ENCODE data around the gene MAPK13. TPM values are rescaled to one million over a fixed set of nuclear protein-coding genes. Genes with fewer than 3 reads are reported as not detected.
A peak's percentile ranks its signal among the peaks of the same experiment; 100 is the strongest.

The MAPK13 gene
- total RNA-seq, 2 donors from 2014 or later: 14.6 to 16.0 TPM

DNA sequence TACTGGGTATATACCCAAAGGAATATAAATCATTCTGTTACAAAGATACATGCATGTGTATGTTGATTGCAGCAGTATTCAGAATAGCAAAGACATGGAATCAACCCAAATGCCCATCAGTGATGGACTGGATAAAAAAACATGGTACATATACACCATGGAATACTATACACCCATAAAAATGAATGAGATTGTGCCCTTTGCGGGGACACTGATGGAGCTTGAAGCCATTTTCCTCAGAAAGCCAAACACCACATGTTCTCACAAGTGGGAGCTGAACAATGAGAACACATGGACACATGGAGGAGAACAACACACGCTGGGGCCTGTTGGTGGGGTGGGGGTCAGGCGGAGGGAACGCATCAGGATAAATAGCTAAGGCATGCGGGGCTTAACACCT, 41.3 kb upstream of the MAPK13 start:
- TF ChIP-seq, protein P1, sequence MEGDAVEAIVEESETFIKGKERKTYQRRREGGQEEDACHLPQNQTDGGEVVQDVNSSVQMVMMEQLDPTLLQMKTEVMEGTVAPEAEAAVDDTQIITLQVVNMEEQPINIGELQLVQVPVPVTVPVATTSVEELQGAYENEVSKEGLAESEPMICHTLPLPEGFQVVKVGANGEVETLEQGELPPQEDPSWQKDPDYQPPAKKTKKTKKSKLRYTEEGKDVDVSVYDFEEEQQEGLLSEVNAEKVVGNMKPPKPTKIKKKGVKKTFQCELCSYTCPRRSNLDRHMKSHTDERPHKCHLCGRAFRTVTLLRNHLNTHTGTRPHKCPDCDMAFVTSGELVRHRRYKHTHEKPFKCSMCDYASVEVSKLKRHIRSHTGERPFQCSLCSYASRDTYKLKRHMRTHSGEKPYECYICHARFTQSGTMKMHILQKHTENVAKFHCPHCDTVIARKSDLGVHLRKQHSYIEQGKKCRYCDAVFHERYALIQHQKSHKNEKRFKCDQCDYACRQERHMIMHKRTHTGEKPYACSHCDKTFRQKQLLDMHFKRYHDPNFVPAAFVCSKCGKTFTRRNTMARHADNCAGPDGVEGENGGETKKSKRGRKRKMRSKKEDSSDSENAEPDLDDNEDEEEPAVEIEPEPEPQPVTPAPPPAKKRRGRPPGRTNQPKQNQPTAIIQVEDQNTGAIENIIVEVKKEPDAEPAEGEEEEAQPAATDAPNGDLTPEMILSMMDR (conservative IDR thresholded peaks at IDR 0.05): no peak
- no peaks in the 10 kb centered on the region for H3K4me1 ChIP-seq (ENCODE audit: control insufficient read depth, insufficient read depth, low read length)
- 77 to 91% methylated on average over 3 to 5 of the region's 5 CpGs for WGBS, 2 experiments (ENCODE audit: insufficient coverage in 1 of 2, insufficient read length in 1 of 2)
- H3K9ac ChIP-seq (ENCODE audit: extremely low read depth, low read length, poor library complexity, severe bottlenecking): no peak overlapping the region
- Mint-ChIP-seq H3K4me3 (no peak overlapping the region), H3K27me3 (ENCODE audit: insufficient read depth) (no peaks in the 10 kb centered on the region), H3K27ac (no peak overlapping the region), H3K4me1 (peaks cover 19% of the 10 kb centered on the region), H3K36me3 (ENCODE audit: low read depth) (peaks cover 32% of the 10 kb centered on the region), H3K9me3 (peaks cover 30% of the 10 kb centered on the region)
- no peaks in the 10 kb centered on the region for H3K27me3 ChIP-seq (ENCODE audit: control insufficient read depth, insufficient read depth, low read length, poor library complexity, severe bottlenecking)
- DNase-seq: no peak
- H3K9me3 ChIP-seq (ENCODE audit: control insufficient read depth, low read length): peaks cover 23% of the 10 kb centered on the region
- H3K27ac ChIP-seq (ENCODE audit: low read depth, low read length): no peak overlapping the region
- H3K4me3 ChIP-seq (ENCODE audit: low read length): no peak overlapping the region
- peaks cover 24% of the 10 kb centered on the region for H3K36me3 ChIP-seq (ENCODE audit: control insufficient read depth, insufficient read depth, low read length)

DNA sequence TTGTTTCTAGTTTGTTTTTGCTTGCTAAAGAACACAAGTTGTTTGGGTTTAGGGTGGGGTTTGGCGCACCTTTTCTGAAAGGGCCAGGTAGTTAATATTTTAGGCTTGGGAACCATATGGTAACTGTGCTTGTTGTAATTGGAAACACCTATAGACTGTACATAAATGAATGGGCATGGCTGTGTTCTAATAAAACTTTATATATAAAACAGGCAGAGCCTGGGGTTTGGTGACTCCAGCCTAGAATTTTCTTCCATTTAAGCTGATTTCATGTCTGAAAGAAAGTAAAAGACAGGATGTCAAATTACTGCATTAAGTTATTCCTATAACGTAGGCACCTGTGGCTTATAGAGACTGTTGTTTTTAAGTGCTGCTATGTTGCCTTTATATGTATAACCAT, 36.1 kb upstream of the MAPK13 start:
- no peaks in the 10 kb centered on the region for H3K27me3 ChIP-seq (ENCODE audit: control insufficient read depth, insufficient read depth, low read length, poor library complexity, severe bottlenecking)
- H3K27ac Mint-ChIP-seq: peak overlapping the region; percentile 35
- H3K9ac ChIP-seq (ENCODE audit: extremely low read depth, low read length, poor library complexity, severe bottlenecking): no peak overlapping the region
- TF ChIP-seq, protein P1 (conservative IDR thresholded peaks at IDR 0.05): no peak
- no peak overlapping the region for H3K4me3 Mint-ChIP-seq
- peaks cover 38% of the 10 kb centered on the region for H3K4me1 Mint-ChIP-seq
- H3K4me1 ChIP-seq (ENCODE audit: control insufficient read depth, insufficient read depth, low read length): peaks cover 6% of the 10 kb centered on the region
- peaks cover 25% of the 10 kb centered on the region for H3K36me3 ChIP-seq (ENCODE audit: control insufficient read depth, insufficient read depth, low read length)
- peaks cover 3% of the 10 kb centered on the region for H3K36me3 Mint-ChIP-seq (ENCODE audit: low read depth)
- H3K27ac ChIP-seq (ENCODE audit: low read depth, low read length): no peak overlapping the region
- no peaks in the 10 kb centered on the region for H3K9me3 ChIP-seq (ENCODE audit: control insufficient read depth, low read length)
- no peaks in the 10 kb centered on the region for H3K27me3 Mint-ChIP-seq (ENCODE audit: insufficient read depth)
- peaks cover under 1% of the 10 kb centered on the region for H3K9me3 Mint-ChIP-seq
- WGBS, 2 experiments (ENCODE audit: insufficient coverage in 1 of 2, insufficient read length in 1 of 2): 98% methylated on average over 2 of the region's 2 CpGs; no CpG with 5 or more reads in 1 of the 2 experiments
- no peak overlapping the region for H3K4me3 ChIP-seq (ENCODE audit: low read length)
- DNase-seq: no peak

DNA sequence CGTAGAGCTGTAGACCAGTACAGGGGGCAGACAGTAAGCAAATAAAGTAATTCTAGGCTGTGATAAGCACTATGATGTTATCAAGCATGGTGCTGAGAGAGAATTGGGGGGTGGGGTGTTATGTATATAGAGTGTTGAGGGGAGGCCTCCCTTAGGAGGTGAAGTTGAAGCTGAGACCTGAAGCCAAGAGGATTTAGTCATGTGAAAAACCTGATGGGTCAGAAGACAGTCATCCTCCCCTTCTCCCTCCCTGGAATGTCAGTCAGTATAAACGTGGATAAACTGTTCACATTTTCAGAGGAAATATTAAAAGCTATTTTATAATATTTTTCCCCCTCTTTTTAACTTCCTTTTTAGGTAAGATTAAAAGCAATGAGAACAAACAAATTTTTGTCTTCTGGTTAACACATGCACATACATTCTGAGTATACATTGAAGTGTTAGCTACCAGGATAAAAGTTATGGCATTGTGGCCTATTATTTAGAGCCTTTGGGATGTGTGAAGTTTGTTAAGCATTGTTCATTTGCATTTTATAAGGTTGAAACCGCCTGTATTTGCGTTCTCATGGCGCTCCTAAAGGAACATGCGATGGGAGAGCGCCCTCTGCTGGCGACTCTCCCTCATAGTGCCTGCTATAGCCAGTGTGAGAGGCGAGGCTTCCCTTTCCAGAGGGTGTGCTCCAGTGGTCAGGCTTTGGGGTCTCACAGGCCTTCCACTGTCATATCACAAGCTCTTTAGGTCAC, 35.4 kb upstream of the MAPK13 start:
- H3K27ac ChIP-seq (ENCODE audit: low read depth, low read length): no peak overlapping the region
- peaks cover 25% of the 10 kb centered on the region for H3K36me3 ChIP-seq (ENCODE audit: control insufficient read depth, insufficient read depth, low read length)
- 11 to 14% methylated on average over 8 to 9 of the region's 9 CpGs for WGBS, 2 experiments (ENCODE audit: insufficient coverage in 1 of 2, insufficient read length in 1 of 2)
- H3K9ac ChIP-seq (ENCODE audit: extremely low read depth, low read length, poor library complexity, severe bottlenecking): no peak overlapping the region
- Mint-ChIP-seq H3K9me3 (no peaks in the 10 kb centered on the region), H3K4me3 (peak overlapping the region; percentile 34), H3K36me3 (ENCODE audit: low read depth) (peaks cover 3% of the 10 kb centered on the region), H3K27me3 (ENCODE audit: insufficient read depth) (no peaks in the 10 kb centered on the region), H3K27ac (peak overlapping the region; percentile 91), H3K4me1 (peaks cover 45% of the 10 kb centered on the region)
- no peaks in the 10 kb centered on the region for H3K27me3 ChIP-seq (ENCODE audit: control insufficient read depth, insufficient read depth, low read length, poor library complexity, severe bottlenecking)
- peak; percentile 91 for DNase-seq
- H3K4me1 ChIP-seq (ENCODE audit: control insufficient read depth, insufficient read depth, low read length): peaks cover 9% of the 10 kb centered on the region
- TF ChIP-seq, protein P1 (conservative IDR thresholded peaks at IDR 0.05): peak; percentile 98
- H3K9me3 ChIP-seq (ENCODE audit: control insufficient read depth, low read length): no peaks in the 10 kb centered on the region
- peak overlapping the region; percentile 60 for H3K4me3 ChIP-seq (ENCODE audit: low read length)

All from endodermal cell (in vitro differentiated cells).